ENCODE results near the gene FCRL6.
A peak's percentile ranks its signal among the peaks of the same experiment; 100 is the strongest.

Gene FCRL6

DNA sequence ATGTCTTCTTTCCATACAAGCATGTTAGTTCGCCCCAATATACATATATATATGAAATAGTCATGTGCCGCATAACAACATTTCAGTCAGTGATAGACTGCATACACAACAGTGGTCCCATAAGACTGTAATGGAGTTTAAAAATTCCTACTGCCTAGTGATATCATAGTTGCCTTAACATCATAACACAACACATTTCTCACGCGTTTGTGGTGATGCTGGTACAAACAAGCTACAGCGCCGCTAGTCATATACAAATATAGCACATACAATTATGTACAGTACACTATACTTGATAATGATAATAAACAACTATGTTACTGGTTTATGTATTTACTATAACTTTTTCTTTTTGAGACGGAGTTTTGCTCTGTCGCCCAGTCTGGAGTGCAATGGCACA, 13.8 kb downstream of the FCRL6 start:
- POLR2A ChIA-PET, result no interaction called here
- CTCF ChIA-PET, result interaction anchor here (1.4 to 1.7 kb wide), 2 partner anchors 12 to 17 kb away, joined by 3 to 7 read pairs; no protein-coding TSS in a partner anchor
- no peaks in the 10 kb centered on the region for H3K4me1 ChIP-seq (ENCODE audit: control insufficient read depth, insufficient read depth, low read length)
- TF ChIP-seq ZNF791 (tag by site-specific recombination; IDR thresholded peaks at IDR 0.05) (no peak), ZNF350 (tag by site-specific recombination; IDR thresholded peaks at IDR 0.05) (no peak), ZNF792 (tag by site-specific recombination; IDR thresholded peaks at IDR 0.05) (no peak)
- H3K4me3 ChIP-seq (ENCODE audit: low read depth, low read length), result no peak overlapping the region
- no peak overlapping the region for H3K27ac ChIP-seq (ENCODE audit: extremely low read depth, low read depth, low read length)
- H3K9me3 ChIP-seq (ENCODE audit: control insufficient read depth, insufficient read depth, low read depth, low read length), result no peaks in the 10 kb centered on the region
- H3K36me3 ChIP-seq (ENCODE audit: control insufficient read depth in 2 of 2, insufficient read depth in 1 of 2, low read length in 2 of 2), result no peaks in the 10 kb centered on the region

DNA sequence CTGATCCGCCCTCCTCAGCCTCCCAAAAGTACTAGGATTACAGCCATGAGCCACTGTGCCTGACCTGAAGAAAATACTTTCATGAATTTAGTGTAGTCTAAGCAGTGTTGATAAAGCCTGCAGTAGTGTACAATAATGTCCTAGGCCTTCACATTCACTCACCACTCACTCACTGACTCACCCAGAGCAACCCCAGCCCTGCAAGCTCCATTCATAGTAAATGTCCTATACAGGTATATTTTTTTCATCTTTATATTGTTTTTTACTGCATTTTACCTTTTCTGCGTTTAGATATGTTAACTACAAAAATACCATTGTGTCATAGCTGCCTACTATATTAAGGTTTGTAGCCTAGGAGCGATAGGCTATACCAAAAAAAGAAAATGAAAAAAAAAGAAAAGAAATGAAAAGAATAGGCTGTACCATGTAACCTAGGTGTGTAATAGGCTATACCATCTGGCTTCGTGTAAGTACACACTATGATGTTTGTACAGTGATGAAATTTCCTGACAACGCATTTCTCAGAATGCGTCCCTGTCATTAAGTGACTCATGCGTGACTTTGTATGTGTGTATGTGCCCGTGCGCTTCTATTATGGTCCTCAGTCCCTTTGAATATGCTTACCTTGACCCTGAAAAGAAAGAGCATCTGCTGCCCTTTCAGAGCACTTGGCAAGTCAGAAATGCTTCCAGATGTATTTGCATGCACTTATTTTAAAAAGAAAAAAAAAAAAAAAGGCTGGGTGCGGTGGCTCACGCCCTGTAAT, 15.3 kb downstream of the FCRL6 start:
- ChIA-PET POLR2A (no interaction called here), CTCF (interaction anchor here (0.6 to 1.7 kb wide), 3 partner anchors 15 to 73 kb away, joined by 4 to 7 read pairs (median 5); no protein-coding TSS in a partner anchor)
- Histone ChIP-seq H3K9me3 (ENCODE audit: control insufficient read depth, insufficient read depth, low read depth, low read length) (no peaks in the 10 kb centered on the region), H3K4me1 (ENCODE audit: control insufficient read depth, insufficient read depth, low read length) (no peaks in the 10 kb centered on the region), H3K36me3 (ENCODE audit: control insufficient read depth in 2 of 2, insufficient read depth in 1 of 2, low read length in 2 of 2) (no peaks in the 10 kb centered on the region), H3K27ac (ENCODE audit: extremely low read depth, low read depth, low read length) (no peak overlapping the region), H3K4me3 (ENCODE audit: low read depth, low read length) (no peak overlapping the region)
- TF ChIP-seq, protein P1, sequence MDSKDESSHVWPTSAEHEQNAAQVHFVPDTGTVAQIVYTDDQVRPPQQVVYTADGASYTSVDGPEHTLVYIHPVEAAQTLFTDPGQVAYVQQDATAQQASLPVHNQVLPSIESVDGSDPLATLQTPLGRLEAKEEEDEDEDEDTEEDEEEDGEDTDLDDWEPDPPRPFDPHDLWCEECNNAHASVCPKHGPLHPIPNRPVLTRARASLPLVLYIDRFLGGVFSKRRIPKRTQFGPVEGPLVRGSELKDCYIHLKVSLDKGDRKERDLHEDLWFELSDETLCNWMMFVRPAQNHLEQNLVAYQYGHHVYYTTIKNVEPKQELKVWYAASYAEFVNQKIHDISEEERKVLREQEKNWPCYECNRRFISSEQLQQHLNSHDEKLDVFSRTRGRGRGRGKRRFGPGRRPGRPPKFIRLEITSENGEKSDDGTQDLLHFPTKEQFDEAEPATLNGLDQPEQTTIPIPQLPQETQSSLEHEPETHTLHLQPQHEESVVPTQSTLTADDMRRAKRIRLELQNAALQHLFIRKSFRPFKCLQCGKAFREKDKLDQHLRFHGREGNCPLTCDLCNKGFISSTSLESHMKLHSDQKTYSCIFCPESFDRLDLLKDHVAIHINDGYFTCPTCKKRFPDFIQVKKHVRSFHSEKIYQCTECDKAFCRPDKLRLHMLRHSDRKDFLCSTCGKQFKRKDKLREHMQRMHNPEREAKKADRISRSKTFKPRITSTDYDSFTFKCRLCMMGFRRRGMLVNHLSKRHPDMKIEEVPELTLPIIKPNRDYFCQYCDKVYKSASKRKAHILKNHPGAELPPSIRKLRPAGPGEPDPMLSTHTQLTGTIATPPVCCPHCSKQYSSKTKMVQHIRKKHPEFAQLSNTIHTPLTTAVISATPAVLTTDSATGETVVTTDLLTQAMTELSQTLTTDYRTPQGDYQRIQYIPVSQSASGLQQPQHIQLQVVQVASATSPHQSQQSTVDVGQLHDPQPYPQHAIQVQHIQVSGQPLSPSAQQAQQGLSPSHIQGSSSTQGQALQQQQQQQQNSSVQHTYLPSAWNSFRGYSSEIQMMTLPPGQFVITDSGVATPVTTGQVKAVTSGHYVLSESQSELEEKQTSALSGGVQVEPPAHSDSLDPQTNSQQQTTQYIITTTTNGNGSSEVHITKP (tag by site-specific recombination; IDR thresholded peaks at IDR 0.05), result peak; percentile 34; the same call in 1 of the 2 replicates
- TF ChIP-seq ZNF549 (tag by site-specific recombination; IDR thresholded peaks at IDR 0.05) (no peak), ZNF426 (tag by site-specific recombination; IDR thresholded peaks at IDR 0.05) (no peak)

DNA sequence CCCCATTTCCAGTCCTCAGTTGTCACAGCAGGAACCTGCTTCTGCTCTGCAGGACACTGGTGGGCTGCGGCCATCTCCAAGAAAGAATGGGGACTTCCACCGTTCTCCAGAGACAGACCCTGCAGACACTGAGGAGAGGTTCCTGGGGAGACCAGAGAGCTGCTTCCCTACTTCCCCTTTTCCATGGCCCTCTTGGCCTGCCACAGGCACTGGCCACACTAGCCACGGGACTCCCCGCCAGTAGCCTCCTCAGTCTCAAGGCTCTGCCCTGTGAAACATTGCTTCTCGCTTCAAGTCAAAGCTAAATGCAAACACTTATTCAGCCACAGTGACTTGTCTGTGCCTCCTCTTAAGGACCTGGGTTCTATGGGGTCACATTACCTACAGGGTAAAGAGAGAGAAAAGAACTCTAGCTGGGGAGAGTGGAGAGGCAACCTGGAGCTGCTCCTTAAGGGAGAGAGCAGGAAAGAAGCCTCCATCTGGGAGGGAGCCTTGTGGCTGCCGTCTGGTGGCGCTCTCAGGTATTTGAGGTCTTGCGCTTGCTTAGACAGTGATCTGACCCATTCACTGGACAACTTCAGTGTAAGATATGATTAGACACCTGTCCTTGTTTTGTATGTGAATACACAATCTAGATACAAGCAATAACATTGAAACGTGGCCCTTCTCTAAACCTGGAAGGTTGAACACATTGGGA, 19.2 kb downstream of the FCRL6 start:
- no peaks in the 10 kb centered on the region for H3K36me3 ChIP-seq (ENCODE audit: control insufficient read depth in 2 of 2, insufficient read depth in 1 of 2, low read length in 2 of 2)
- ChIA-PET POLR2A (no interaction called here), CTCF (interaction anchor here (0.6 to 2.5 kb wide), 7 partner anchors 8 to 670 kb away, joined by 3 to 15 read pairs (median 4); no protein-coding TSS in a partner anchor)
- H3K4me1 ChIP-seq (ENCODE audit: control insufficient read depth, insufficient read depth, low read length), result no peaks in the 10 kb centered on the region
- H3K27ac ChIP-seq (ENCODE audit: extremely low read depth, low read depth, low read length), result no peak overlapping the region
- no peaks in the 10 kb centered on the region for H3K9me3 ChIP-seq (ENCODE audit: control insufficient read depth, insufficient read depth, low read depth, low read length)
- H3K4me3 ChIP-seq (ENCODE audit: low read depth, low read length), result no peak overlapping the region
- TF ChIP-seq, protein P2, sequence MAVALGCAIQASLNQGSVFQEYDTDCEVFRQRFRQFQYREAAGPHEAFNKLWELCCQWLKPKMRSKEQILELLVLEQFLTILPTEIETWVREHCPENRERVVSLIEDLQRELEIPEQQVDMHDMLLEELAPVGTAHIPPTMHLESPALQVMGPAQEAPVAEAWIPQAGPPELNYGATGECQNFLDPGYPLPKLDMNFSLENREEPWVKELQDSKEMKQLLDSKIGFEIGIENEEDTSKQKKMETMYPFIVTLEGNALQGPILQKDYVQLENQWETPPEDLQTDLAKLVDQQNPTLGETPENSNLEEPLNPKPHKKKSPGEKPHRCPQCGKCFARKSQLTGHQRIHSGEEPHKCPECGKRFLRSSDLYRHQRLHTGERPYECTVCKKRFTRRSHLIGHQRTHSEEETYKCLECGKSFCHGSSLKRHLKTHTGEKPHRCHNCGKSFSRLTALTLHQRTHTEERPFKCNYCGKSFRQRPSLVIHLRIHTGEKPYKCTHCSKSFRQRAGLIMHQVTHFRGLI (tag by site-specific recombination; IDR thresholded peaks at IDR 0.05), result no peak
- no peak for TF ChIP-seq ZNF366 (tag by site-specific recombination; conservative IDR thresholded peaks at IDR 0.05)
- TF ChIP-seq ZSCAN23 (tag by site-specific recombination; IDR thresholded peaks at IDR 0.05), result no peak
- TF ChIP-seq, protein P3, sequence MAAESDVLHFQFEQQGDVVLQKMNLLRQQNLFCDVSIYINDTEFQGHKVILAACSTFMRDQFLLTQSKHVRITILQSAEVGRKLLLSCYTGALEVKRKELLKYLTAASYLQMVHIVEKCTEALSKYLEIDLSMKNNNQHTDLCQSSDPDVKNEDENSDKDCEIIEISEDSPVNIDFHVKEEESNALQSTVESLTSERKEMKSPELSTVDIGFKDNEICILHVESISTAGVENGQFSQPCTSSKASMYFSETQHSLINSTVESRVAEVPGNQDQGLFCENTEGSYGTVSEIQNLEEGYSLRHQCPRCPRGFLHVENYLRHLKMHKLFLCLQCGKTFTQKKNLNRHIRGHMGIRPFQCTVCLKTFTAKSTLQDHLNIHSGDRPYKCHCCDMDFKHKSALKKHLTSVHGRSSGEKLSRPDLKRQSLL (tag by site-specific recombination; IDR thresholded peaks at IDR 0.05), result no peak
- TF ChIP-seq, protein P4, sequence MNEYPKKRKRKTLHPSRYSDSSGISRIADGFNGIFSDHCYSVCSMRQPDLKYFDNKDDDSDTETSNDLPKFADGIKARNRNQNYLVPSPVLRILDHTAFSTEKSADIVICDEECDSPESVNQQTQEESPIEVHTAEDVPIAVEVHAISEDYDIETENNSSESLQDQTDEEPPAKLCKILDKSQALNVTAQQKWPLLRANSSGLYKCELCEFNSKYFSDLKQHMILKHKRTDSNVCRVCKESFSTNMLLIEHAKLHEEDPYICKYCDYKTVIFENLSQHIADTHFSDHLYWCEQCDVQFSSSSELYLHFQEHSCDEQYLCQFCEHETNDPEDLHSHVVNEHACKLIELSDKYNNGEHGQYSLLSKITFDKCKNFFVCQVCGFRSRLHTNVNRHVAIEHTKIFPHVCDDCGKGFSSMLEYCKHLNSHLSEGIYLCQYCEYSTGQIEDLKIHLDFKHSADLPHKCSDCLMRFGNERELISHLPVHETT (tag by site-specific recombination; IDR thresholded peaks at IDR 0.05), result no peak
- TF ChIP-seq ZNF10 (tag by site-specific recombination; IDR thresholded peaks at IDR 0.05), result no peak
- no peak for TF ChIP-seq ZNF266 (tag by site-specific recombination; IDR thresholded peaks at IDR 0.05; ENCODE audit: low read depth)

All from HEK293 (cell line).